HG03575 (cell line): Measurements from ENCODE around the gene TBL1Y.

Source experiments
- ATAC-seq: cut with Tn5 transposase; IDR thresholded peaks from one replicate; pipeline ENCODE4 v1.9.1; 2021; ENCODE audit not compliant: unreplicated experiment, insufficient number of reproducible peaks, low FRiP score; ENCODE audit errors: extremely low read depth

Gene TBL1Y

GRCh38 chrY:6967736-6968135 lies 57.2 kb downstream of the TBL1Y start:
- ATAC-seq: no peak

- no peak for ATAC-seq
Observed at GRCh38 chrY:6968191-6968590, 57.7 kb downstream of the TBL1Y start.

GRCh38 chrY:6972271-6972887 lies 61.9 kb downstream of the TBL1Y start:
- ATAC-seq: no peak

GRCh38 chrY:6974971-6975370 lies 64.5 kb downstream of the TBL1Y start:
- no peak for ATAC-seq

- no peak for ATAC-seq
Observed at GRCh38 chrY:6977783-6978182, 67.3 kb downstream of the TBL1Y start.

- no peak for ATAC-seq
Observed at GRCh38 chrY:6983221-6983620, 72.7 kb downstream of the TBL1Y start.

GRCh38 chrY:6987811-6988210 lies 77.3 kb downstream of the TBL1Y start:
- no peak for ATAC-seq

- ATAC-seq: no peak
Observed at GRCh38 chrY:6989886-6990620, 79.6 kb downstream of the TBL1Y start.

- no peak for ATAC-seq
Observed at GRCh38 chrY:6992041-6992440, 81.5 kb downstream of the TBL1Y start.

GRCh38 chrY:6995987-6996386 lies 85.5 kb downstream of the TBL1Y start:
- no peak for ATAC-seq

- ATAC-seq: no peak
Observed at GRCh38 chrY:6997503-6998066, 87.1 kb downstream of the TBL1Y start.

GRCh38 chrY:6999905-7000304 lies 89.4 kb downstream of the TBL1Y start:
- no peak for ATAC-seq

GRCh38 chrY:7002581-7002980 lies 92.1 kb downstream of the TBL1Y start:
- ATAC-seq: no peak

- ATAC-seq: no peak
Observed at GRCh38 chrY:7007911-7008310, 97.4 kb downstream of the TBL1Y start.

- no peak for ATAC-seq
Observed at GRCh38 chrY:7008578-7009355, 98.3 kb downstream of the TBL1Y start.

GRCh38 chrY:7013051-7013450 lies 102.6 kb downstream of the TBL1Y start:
- no peak for ATAC-seq

- no peak for ATAC-seq
Observed at GRCh38 chrY:7016521-7016920, 106.0 kb downstream of the TBL1Y start.

GRCh38 chrY:7017244-7018080 lies 107.0 kb downstream of the TBL1Y start:
- no peak for ATAC-seq

- ATAC-seq: no peak
Observed at GRCh38 chrY:7039037-7039436, 128.5 kb downstream of the TBL1Y start.
